Mesendoderm (in vitro differentiated cells): ENCODE data around the gene ASB1.

ENCODE experiments used
- DNase-seq: peaks from one replicate; pipeline ENCODE4 v3.0.0; 2013
- H2AK5ac ChIP-seq: 2 replicates; pipeline ENCODE4 v1.6.1; 2013; ENCODE audit warnings: low read length, inconsistent platforms
- H2BK120ac ChIP-seq: 2 replicates; pipeline ENCODE4 v1.6.1; 2013; ENCODE audit warnings: low read depth, mild to moderate bottlenecking, low read length, moderate library complexity, mixed read lengths
- H2BK15ac ChIP-seq: replicated peaks from 2 replicates; pipeline ENCODE4 v1.6.1; 2013; ENCODE audit warnings: low read depth, mild to moderate bottlenecking, moderate library complexity
- H2BK5ac ChIP-seq: 2 replicates; pipeline ENCODE4 v1.6.1; 2013; ENCODE audit warnings: low read length, inconsistent platforms
- H3K18ac ChIP-seq: 2 replicates; pipeline ENCODE4 v1.6.1; 2013; ENCODE audit warnings: mild to moderate bottlenecking, low read length, mixed read lengths
- H3K23ac ChIP-seq: one replicate; pipeline ENCODE4 v1.6.1; 2013; ENCODE audit warnings: low read length
- H3K27ac ChIP-seq: 2 replicates; pipeline ENCODE4 v1.5.1; 2013; ENCODE audit warnings: low read depth, mild to moderate bottlenecking, inconsistent platforms, low read length, moderate library complexity
- H3K27me3 ChIP-seq: 2 replicates; pipeline ENCODE4 v1.6.1; 2013; ENCODE audit warnings: low read length, control low read depth, mild to moderate bottlenecking, inconsistent platforms; ENCODE audit not compliant: insufficient read depth, poor library complexity
- H3K36me3 ChIP-seq: 2 replicates; pipeline ENCODE4 v1.6.1; 2013; ENCODE audit warnings: low read length, inconsistent platforms; ENCODE audit not compliant: control insufficient read depth, insufficient read depth
- H3K4ac ChIP-seq: one replicate; pipeline ENCODE4 v1.6.1; 2013; ENCODE audit warnings: low read depth, mild to moderate bottlenecking, low read length, moderate library complexity
- H3K4me1 ChIP-seq: 2 replicates; pipeline ENCODE4 v1.6.1; 2013; ENCODE audit warnings: low read depth, low read length, inconsistent platforms; ENCODE audit not compliant: control insufficient read depth
- H3K4me2 ChIP-seq: 2 replicates; pipeline ENCODE4 v1.6.1; 2013; ENCODE audit warnings: low read length
- H3K4me3 ChIP-seq: 2 replicates; pipeline ENCODE4 v1.5.1; 2013; ENCODE audit warnings: mild to moderate bottlenecking, low read length
- H3K56ac ChIP-seq: one replicate; pipeline ENCODE4 v1.6.1; 2013; ENCODE audit warnings: low read length
- H3K79me1 ChIP-seq: 2 replicates; pipeline ENCODE4 v1.6.1; 2013; ENCODE audit warnings: low read length, inconsistent platforms
- H3K79me2 ChIP-seq: 2 replicates; pipeline ENCODE4 v1.6.1; 2013; ENCODE audit warnings: mild to moderate bottlenecking, low read length; ENCODE audit not compliant: control insufficient read depth, insufficient read depth
- H3K9ac ChIP-seq: 2 replicates; pipeline ENCODE4 v1.6.1; 2013; ENCODE audit warnings: low read length, inconsistent platforms
- H4K5ac ChIP-seq: one replicate; pipeline ENCODE4 v1.6.1; 2013; ENCODE audit warnings: low read length
- H4K8ac ChIP-seq: one replicate; pipeline ENCODE4 v1.6.1; 2013; ENCODE audit warnings: low read depth, mild to moderate bottlenecking, control low read depth, low read length, moderate library complexity
- WGBS: extraction: QIAGEN DNeasy Blood & Tissue Kit; methylation state at CpG from one replicate; pipeline ENCODE4 v1.1.7; 2013; ENCODE audit warnings: low lambda C conversion rate, missing lambda C conversion rate; ENCODE audit not compliant: insufficient coverage; ENCODE audit errors: extremely low coverage; 5-methylcytosine and 5-hydroxymethylcytosine counted together

ASB1 gene

GRCh38 chr2:238458651-238459050 lies 31.9 kb downstream of the ASB1 start:
- no peaks in the 10 kb centered on the region for H3K4me1 ChIP-seq
- H3K56ac ChIP-seq: no peak overlapping the region
- no peak overlapping the region for H3K23ac ChIP-seq
- no peaks in the 10 kb centered on the region for H3K27me3 ChIP-seq
- no peak overlapping the region for H3K18ac ChIP-seq
- no peak overlapping the region for H4K5ac ChIP-seq
- no peak overlapping the region for H4K8ac ChIP-seq
- no peak overlapping the region for H2BK120ac ChIP-seq
- no peaks in the 10 kb centered on the region for H3K36me3 ChIP-seq
- no peaks in the 10 kb centered on the region for H3K79me2 ChIP-seq
- H3K4me3 ChIP-seq: no peak overlapping the region
- no peaks in the 10 kb centered on the region for H3K79me1 ChIP-seq
- WGBS: no CpG with 5 or more reads among the region's 12 CpGs
- no peak overlapping the region for H3K27ac ChIP-seq
- no peak for DNase-seq
- H3K4ac ChIP-seq: no peak overlapping the region
- H2BK5ac ChIP-seq: no peak overlapping the region
- no peak overlapping the region for H2AK5ac ChIP-seq
- H3K9ac ChIP-seq: no peak overlapping the region
- no peak overlapping the region for H3K4me2 ChIP-seq
- H2BK15ac ChIP-seq: no peak overlapping the region

GRCh38 chr2:238459081-238459629 lies 32.4 kb downstream of the ASB1 start:
- Histone ChIP-seq H2BK120ac (no peak overlapping the region), H3K27me3 (no peaks in the 10 kb centered on the region), H3K18ac (no peak overlapping the region), H3K27ac (no peak overlapping the region), H2BK5ac (no peak overlapping the region), H4K8ac (no peak overlapping the region), H2BK15ac (no peak overlapping the region), H3K79me2 (no peaks in the 10 kb centered on the region), H3K4ac (no peak overlapping the region), H3K9ac (no peak overlapping the region), H3K4me3 (no peak overlapping the region), H3K56ac (no peak overlapping the region), H3K23ac (no peak overlapping the region), H3K36me3 (no peaks in the 10 kb centered on the region), H4K5ac (no peak overlapping the region), H3K4me1 (no peaks in the 10 kb centered on the region), H2AK5ac (no peak overlapping the region), H3K4me2 (no peak overlapping the region), H3K79me1 (no peaks in the 10 kb centered on the region)
- WGBS: no CpG with 5 or more reads among the region's 8 CpGs
- DNase-seq: no peak

GRCh38 chr2:238461051-238461450 lies 34.3 kb downstream of the ASB1 start:
- WGBS: no CpG with 5 or more reads among the region's 1 CpG

GRCh38 chr2:238461491-238461890 lies 34.8 kb downstream of the ASB1 start:
- Histone ChIP-seq H2AK5ac (no peak overlapping the region), H3K79me2 (no peaks in the 10 kb centered on the region), H3K4me1 (no peaks in the 10 kb centered on the region), H2BK15ac (no peak overlapping the region), H3K4ac (no peak overlapping the region), H2BK5ac (no peak overlapping the region), H3K4me3 (no peak overlapping the region), H3K4me2 (no peak overlapping the region), H2BK120ac (no peak overlapping the region), H3K9ac (no peak overlapping the region), H3K27me3 (no peaks in the 10 kb centered on the region), H3K27ac (no peak overlapping the region), H3K36me3 (no peaks in the 10 kb centered on the region), H4K8ac (no peak overlapping the region), H4K5ac (no peak overlapping the region), H3K18ac (no peak overlapping the region), H3K79me1 (no peaks in the 10 kb centered on the region), H3K23ac (no peak overlapping the region), H3K56ac (no peak overlapping the region)
- no CpG with 5 or more reads among the region's 6 CpGs for WGBS
- DNase-seq: no peak

More at GRCh38 chr2:238461051-238461450, 34.3 kb downstream of the ASB1 start:
- no peak overlapping the region for H4K5ac ChIP-seq
- H3K56ac ChIP-seq: no peak overlapping the region
- no peak overlapping the region for H3K4me3 ChIP-seq
- no peak overlapping the region for H2AK5ac ChIP-seq
- H3K36me3 ChIP-seq: no peaks in the 10 kb centered on the region
- DNase-seq: no peak
- H2BK15ac ChIP-seq: no peak overlapping the region
- H3K23ac ChIP-seq: no peak overlapping the region
- H2BK5ac ChIP-seq: no peak overlapping the region
- H3K18ac ChIP-seq: no peak overlapping the region
- no peaks in the 10 kb centered on the region for H3K79me2 ChIP-seq
- no peak overlapping the region for H3K4me2 ChIP-seq
- H4K8ac ChIP-seq: no peak overlapping the region
- H3K27ac ChIP-seq: no peak overlapping the region
- H3K4me1 ChIP-seq: no peaks in the 10 kb centered on the region
- no peak overlapping the region for H3K4ac ChIP-seq
- H3K9ac ChIP-seq: no peak overlapping the region
- no peaks in the 10 kb centered on the region for H3K27me3 ChIP-seq
- H2BK120ac ChIP-seq: no peak overlapping the region
- no peaks in the 10 kb centered on the region for H3K79me1 ChIP-seq

GRCh38 chr2:238461916-238462315 lies 35.2 kb downstream of the ASB1 start:
- H3K79me2 ChIP-seq: no peaks in the 10 kb centered on the region
- no peak overlapping the region for H4K5ac ChIP-seq
- no peak overlapping the region for H3K23ac ChIP-seq
- no peak overlapping the region for H3K4ac ChIP-seq
- no peak overlapping the region for H3K18ac ChIP-seq
- no peaks in the 10 kb centered on the region for H3K4me1 ChIP-seq
- no peaks in the 10 kb centered on the region for H3K36me3 ChIP-seq
- H3K4me3 ChIP-seq: no peak overlapping the region
- no peak overlapping the region for H2BK120ac ChIP-seq
- H3K9ac ChIP-seq: no peak overlapping the region
- H2BK5ac ChIP-seq: no peak overlapping the region
- no peaks in the 10 kb centered on the region for H3K27me3 ChIP-seq
- H3K56ac ChIP-seq: no peak overlapping the region
- no peak overlapping the region for H4K8ac ChIP-seq
- H2BK15ac ChIP-seq: no peak overlapping the region
- H3K79me1 ChIP-seq: no peaks in the 10 kb centered on the region
- WGBS: no CpG with 5 or more reads among the region's 6 CpGs
- no peak overlapping the region for H3K27ac ChIP-seq
- no peak overlapping the region for H2AK5ac ChIP-seq
- no peak overlapping the region for H3K4me2 ChIP-seq
- no peak for DNase-seq

GRCh38 chr2:238462782-238463396 lies 36.2 kb downstream of the ASB1 start:
- peak; percentile 55 for DNase-seq
- Histone ChIP-seq H3K4me2 (no peak overlapping the region), H3K27me3 (no peaks in the 10 kb centered on the region), H2BK15ac (no peak overlapping the region), H3K4me1 (no peaks in the 10 kb centered on the region), H2AK5ac (no peak overlapping the region), H4K8ac (no peak overlapping the region), H3K9ac (no peak overlapping the region), H3K27ac (no peak overlapping the region), H3K18ac (no peak overlapping the region), H3K4me3 (no peak overlapping the region), H3K36me3 (no peaks in the 10 kb centered on the region), H3K79me2 (no peaks in the 10 kb centered on the region), H2BK120ac (no peak overlapping the region), H2BK5ac (no peak overlapping the region), H3K79me1 (no peaks in the 10 kb centered on the region), H3K23ac (no peak overlapping the region), H3K56ac (no peak overlapping the region), H3K4ac (no peak overlapping the region), H4K5ac (no peak overlapping the region)
- no CpG with 5 or more reads among the region's 2 CpGs for WGBS
